OCI-LY1 (cell line): ENCODE results near the gene CCNDBP1.
A peak's percentile ranks its signal among the peaks of the same experiment; 100 is the strongest.

Experiments used
- EZH2 ChIP-seq: fragments of 200-600 bp; sonication (generic), shearing (Covaris generic); IDR thresholded peaks from 2 replicates; pipeline ENCODE4 v1.8.0; 2017; ENCODE audit warnings: borderline replicate concordance, mixed run types, mild to moderate bottlenecking, antibody characterized with exemption, low read length, moderate library complexity, mixed read lengths
- TF ChIP-seq, protein P1 (sequence below): fragments of 200-600 bp; sonication (generic), shearing (Covaris generic); IDR thresholded peaks from 2 replicates; pipeline ENCODE4 v1.5.1; 2017; ENCODE audit warnings: mild to moderate bottlenecking, antibody characterized with exemption, low read length, moderate library complexity, mixed read lengths

DNA sequence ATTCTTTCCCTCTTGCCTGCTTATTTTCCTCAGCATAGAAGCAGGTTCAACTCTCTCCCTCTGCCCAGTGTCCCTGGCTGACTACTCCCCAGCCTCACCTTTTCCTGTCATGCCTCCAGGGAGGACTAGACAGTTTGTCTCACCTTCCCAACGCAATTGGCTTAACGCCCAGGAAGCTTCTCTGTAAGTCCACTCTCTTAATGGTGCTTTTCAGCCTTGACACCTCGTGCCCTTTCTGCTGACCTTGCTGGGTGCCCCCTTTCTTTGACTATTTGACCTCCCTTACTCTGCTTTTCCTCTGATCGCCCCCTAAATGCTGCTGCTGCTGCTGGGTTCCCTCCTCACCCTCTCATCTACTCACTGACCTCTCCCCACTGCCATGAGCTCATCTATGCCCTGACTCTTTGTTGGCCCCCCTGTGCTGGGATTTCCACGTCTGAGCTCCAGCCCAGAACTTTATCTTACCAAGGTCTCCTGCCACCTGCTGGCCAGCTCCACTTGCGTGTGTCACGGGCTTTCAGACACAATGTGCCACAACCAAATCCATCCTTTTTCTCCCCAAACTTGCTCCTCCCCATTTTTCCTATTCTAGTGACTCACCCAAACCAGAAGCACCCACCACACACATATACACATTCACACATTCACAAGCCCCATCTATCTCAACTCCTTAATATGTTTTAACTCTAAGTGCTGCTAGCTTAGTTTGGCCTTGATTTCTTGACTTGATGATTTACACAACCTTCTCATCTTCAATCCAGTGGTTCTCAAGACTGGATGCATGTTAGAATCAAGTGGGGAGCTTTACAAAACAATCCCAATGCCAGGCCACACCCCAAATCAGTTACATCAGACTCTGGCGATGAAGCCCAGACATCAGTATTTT, 19.1 kb downstream of the CCNDBP1 start:
- TF ChIP-seq, protein P1, sequence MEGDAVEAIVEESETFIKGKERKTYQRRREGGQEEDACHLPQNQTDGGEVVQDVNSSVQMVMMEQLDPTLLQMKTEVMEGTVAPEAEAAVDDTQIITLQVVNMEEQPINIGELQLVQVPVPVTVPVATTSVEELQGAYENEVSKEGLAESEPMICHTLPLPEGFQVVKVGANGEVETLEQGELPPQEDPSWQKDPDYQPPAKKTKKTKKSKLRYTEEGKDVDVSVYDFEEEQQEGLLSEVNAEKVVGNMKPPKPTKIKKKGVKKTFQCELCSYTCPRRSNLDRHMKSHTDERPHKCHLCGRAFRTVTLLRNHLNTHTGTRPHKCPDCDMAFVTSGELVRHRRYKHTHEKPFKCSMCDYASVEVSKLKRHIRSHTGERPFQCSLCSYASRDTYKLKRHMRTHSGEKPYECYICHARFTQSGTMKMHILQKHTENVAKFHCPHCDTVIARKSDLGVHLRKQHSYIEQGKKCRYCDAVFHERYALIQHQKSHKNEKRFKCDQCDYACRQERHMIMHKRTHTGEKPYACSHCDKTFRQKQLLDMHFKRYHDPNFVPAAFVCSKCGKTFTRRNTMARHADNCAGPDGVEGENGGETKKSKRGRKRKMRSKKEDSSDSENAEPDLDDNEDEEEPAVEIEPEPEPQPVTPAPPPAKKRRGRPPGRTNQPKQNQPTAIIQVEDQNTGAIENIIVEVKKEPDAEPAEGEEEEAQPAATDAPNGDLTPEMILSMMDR = peak; percentile 80
- TF ChIP-seq EZH2 = no peak
